H1 (cell line): ENCODE results near the gene STRIP2. TPM values are rescaled to one million over a fixed set of nuclear protein-coding genes. Genes with fewer than 3 reads are reported as not detected.
"Not testable (repeated sequence)": the region's sequence is repeated elsewhere in the genome, so short reads cannot be mapped to it uniquely, and the experiment has no call there.

Experiments used
- CTCF ChIA-PET: fragments of 300-600 bp; sonication (Branson Sonifier 250); formaldehyde crosslinking; loops from one replicate; lab custom pipeline; 2021; ENCODE audit not compliant: partially characterized antibody; lab: Charles Lee
- POLR2A ChIA-PET: fragments of 300-600 bp; sonication (Branson Sonifier 250); formaldehyde crosslinking; loops from one replicate; lab custom pipeline; 2021; ENCODE audit warnings: inconsistent platforms; ENCODE audit not compliant: partially characterized antibody; lab: Charles Lee
- DNase-seq, 2 experiments: peaks; one replicate each; pipeline versions ENCODE4 v3.0.0 to v3.0.0-alpha.2; 2010 to 2022; ENCODE audit warnings: low spot score in 2 of 2, low read depth in 1 of 2, mixed read lengths in 1 of 2
- FAIRE-seq: peaks from 2 replicates; lab custom pipeline; 2011; peaks lifted over from hg19 to GRCh38; lab: Jason Lieb, UNC
- H2AFZ ChIP-seq: 2 replicates; pipeline ENCODE4 v1.8.1; 2012; ENCODE audit warnings: low read length, inconsistent platforms
- H2AK5ac ChIP-seq: 2 replicates; pipeline ENCODE4 v1.6.1; 2013; ENCODE audit warnings: low read depth, low read length
- H2BK120ac ChIP-seq: replicated peaks from 2 replicates; pipeline ENCODE3; 2013; ENCODE audit warnings: low read depth, low read length, inconsistent platforms
- H2BK12ac ChIP-seq: 2 replicates; pipeline ENCODE4 v1.6.1; 2013; ENCODE audit warnings: low read depth, low read length
- H2BK15ac ChIP-seq: 2 replicates; pipeline ENCODE4 v1.6.1; 2013; ENCODE audit warnings: low read length
- H2BK20ac ChIP-seq: 2 replicates; pipeline ENCODE4 v1.6.1; 2013; ENCODE audit warnings: low read length
- H2BK5ac ChIP-seq: 2 replicates; pipeline ENCODE4 v1.6.1; 2013; ENCODE audit warnings: low read depth, low read length
- H3K14ac ChIP-seq: 2 replicates; pipeline ENCODE4 v1.6.1; 2013; ENCODE audit warnings: inconsistent platforms; ENCODE audit not compliant: insufficient read length
- H3K18ac ChIP-seq: 2 replicates; pipeline ENCODE4 v1.6.1; 2013; ENCODE audit warnings: low read length; ENCODE audit errors: extremely low read depth
- H3K23ac ChIP-seq: 2 replicates; pipeline ENCODE4 v1.6.1; 2013; ENCODE audit warnings: inconsistent platforms; ENCODE audit not compliant: insufficient read length
- H3K23me2 ChIP-seq: 2 replicates; pipeline ENCODE4 v1.6.1; 2013; ENCODE audit warnings: low read depth, low read length
- H3K27ac ChIP-seq: 2 replicates; pipeline ENCODE4 v1.6.1; 2011; ENCODE audit warnings: low read depth, low read length, inconsistent platforms
- H3K27me3 ChIP-seq, 4 experiments: replicated peaks in 1 of 4; 1 replicate in 1 of 4; 2 replicates in 3 of 4; pipeline versions ENCODE4 v1.6.1 to v1.8.1; 2011 to 2013; ENCODE audit warnings: low read length in 3 of 4, mild to moderate bottlenecking in 3 of 4, inconsistent platforms in 2 of 4, mixed read lengths in 2 of 4, moderate library complexity in 1 of 4; ENCODE audit not compliant: control insufficient read depth in 3 of 4, insufficient read depth in 3 of 4; ENCODE audit errors: extremely low read depth in 1 of 4
- H3K36me3 ChIP-seq, 4 experiments: 2 replicates each; pipeline versions ENCODE4 v1.6.1 to v1.8.1; 2011 to 2013; ENCODE audit warnings: mild to moderate bottlenecking in 4 of 4, low read length in 3 of 4, moderate library complexity in 2 of 4, control low read depth in 1 of 4, inconsistent platforms in 1 of 4; ENCODE audit not compliant: insufficient read depth in 4 of 4, control insufficient read depth in 2 of 4
- H3K4ac ChIP-seq: replicated peaks from 2 replicates; pipeline ENCODE3; 2013; ENCODE audit warnings: low read length, low read depth, mixed read lengths, inconsistent platforms; ENCODE audit not compliant: insufficient read length
- H3K4me1 ChIP-seq, 4 experiments: replicated peaks in 1 of 4; 1 replicate in 1 of 4; 2 replicates in 3 of 4; pipeline versions ENCODE4 v1.6.1 to v1.8.1; 2011 to 2013; ENCODE audit warnings: low read length in 3 of 4, inconsistent platforms in 2 of 4, mixed read lengths in 1 of 4; ENCODE audit not compliant: insufficient read depth in 4 of 4, control insufficient read depth in 3 of 4
- H3K4me2 ChIP-seq, 2 experiments: 2 replicates each; pipeline versions ENCODE4 v1.6.1 to v1.8.1; 2011 to 2013; ENCODE audit warnings: low read depth in 2 of 2, low read length in 2 of 2, control low read depth in 1 of 2, inconsistent platforms in 1 of 2, mild to moderate bottlenecking in 1 of 2; ENCODE audit not compliant: insufficient read depth in 1 of 2
- H3K4me3 ChIP-seq, 4 experiments: fragments of 200-600, 300-600 bp in 1 of 4; sonication (generic), shearing (Covaris generic), sonication (Bioruptor Twin) in 1 of 4; 2 replicates each; pipeline versions ENCODE4 v1.5.1 to v1.8.1; 2011 to 2016; ENCODE audit warnings: low read length in 4 of 4, low read depth in 3 of 4, control low read depth in 2 of 4, inconsistent platforms in 2 of 4, mild to moderate bottlenecking in 2 of 4, mixed read lengths in 1 of 4, moderate library complexity in 1 of 4; ENCODE audit not compliant: insufficient read depth in 2 of 4; ENCODE audit errors: extremely low read depth in 1 of 4
- H3K56ac ChIP-seq: replicated peaks from 2 replicates; pipeline ENCODE3; 2013; ENCODE audit warnings: low read depth, mild to moderate bottlenecking, mixed read lengths, low read length, inconsistent platforms; ENCODE audit not compliant: insufficient read length
- H3K79me1 ChIP-seq: 2 replicates; pipeline ENCODE4 v1.6.1; 2013; ENCODE audit warnings: low read depth, low read length, control low read depth
- H3K79me2 ChIP-seq, 2 experiments: 2 replicates each; pipeline versions ENCODE4 v1.6.1 to v1.8.1; 2012 to 2013; ENCODE audit warnings: low read length in 2 of 2, mild to moderate bottlenecking in 2 of 2, inconsistent platforms in 1 of 2; ENCODE audit not compliant: insufficient read depth in 2 of 2, control insufficient read depth in 1 of 2
- H3K9ac ChIP-seq, 4 experiments: replicated peaks in 1 of 4; 1 replicate in 1 of 4; 2 replicates in 3 of 4; pipeline versions ENCODE4 v1.6.1 to v1.8.1; 2011 to 2013; ENCODE audit warnings: low read depth in 3 of 4, low read length in 3 of 4, control low read depth in 2 of 4, mild to moderate bottlenecking in 2 of 4, moderate library complexity in 2 of 4, inconsistent platforms in 1 of 4; ENCODE audit errors: extremely low read depth in 1 of 4
- H3K9me3 ChIP-seq, 2 experiments: 2 replicates each; pipeline versions ENCODE4 v1.6.1 to v1.8.1; 2012 to 2013; ENCODE audit warnings: mild to moderate bottlenecking in 2 of 2, moderate library complexity in 2 of 2, control low read depth in 1 of 2, inconsistent platforms in 1 of 2, low read depth in 1 of 2, low read length in 1 of 2, mixed read lengths in 1 of 2; ENCODE audit not compliant: insufficient read depth in 2 of 2
- H4K20me1 ChIP-seq, 2 experiments: replicated peaks in 1 of 2; 2 replicates each; pipeline versions ENCODE3 to v1.8.1; 2011 to 2013; ENCODE audit warnings: inconsistent platforms in 2 of 2, low read length in 2 of 2, mild to moderate bottlenecking in 1 of 2; ENCODE audit not compliant: insufficient read depth in 2 of 2, control insufficient read depth in 1 of 2
- H4K5ac ChIP-seq: 2 replicates; pipeline ENCODE4 v1.6.1; 2013; ENCODE audit warnings: low read length, low read depth, mixed read lengths, inconsistent platforms; ENCODE audit not compliant: insufficient read length
- H4K8ac ChIP-seq: 2 replicates; pipeline ENCODE4 v1.8.0; 2013; ENCODE audit warnings: mild to moderate bottlenecking, moderate library complexity, low read length, inconsistent platforms; ENCODE audit not compliant: insufficient read depth; ENCODE audit errors: extremely low read depth
- H4K91ac ChIP-seq: replicated peaks from 2 replicates; pipeline ENCODE3; 2013; ENCODE audit warnings: low read length, mixed read lengths, inconsistent platforms; ENCODE audit not compliant: insufficient read length
- CTCF ChIP-seq, 3 experiments: IDR thresholded peaks; 1 replicate in 2 of 3; 2 replicates in 1 of 3; pipeline versions ENCODE4 v1.5.1 to v1.6.1; 2011; ENCODE audit warnings: low read length in 3 of 3, mild to moderate bottlenecking in 3 of 3, inconsistent platforms in 2 of 3, low read depth in 1 of 3, moderate library complexity in 1 of 3; ENCODE audit not compliant: insufficient read depth in 1 of 3; ENCODE audit errors: control extremely low read depth in 1 of 3
- EP300 ChIP-seq, 2 experiments: IDR thresholded peaks; 1 replicate in 1 of 2; 2 replicates in 1 of 2; pipeline ENCODE4 v1.6.1; 2011 to 2012; ENCODE audit warnings: low read depth in 2 of 2, low read length in 2 of 2, mild to moderate bottlenecking in 2 of 2, borderline replicate concordance in 1 of 2, inconsistent platforms in 1 of 2, moderate library complexity in 1 of 2
- GABPA ChIP-seq: IDR thresholded peaks from 2 replicates; pipeline ENCODE4 v1.6.1; 2011; ENCODE audit warnings: mild to moderate bottlenecking, low read length, moderate library complexity, borderline replicate concordance; ENCODE audit not compliant: insufficient read depth
- HDAC2 ChIP-seq, 2 experiments: fragments of 300-600 bp in 1 of 2; sonication (generic) in 1 of 2; IDR thresholded peaks; 2 replicates each; pipeline ENCODE4 v1.6.1; 2011 to 2012; ENCODE audit warnings: low read depth in 2 of 2, low read length in 2 of 2, mild to moderate bottlenecking in 2 of 2, moderate library complexity in 2 of 2, borderline replicate concordance in 1 of 2, inconsistent platforms in 1 of 2
- KDM1A ChIP-seq: fragments of 200-600, 300-600 bp; sonication (generic); IDR thresholded peaks from 2 replicates; pipeline ENCODE4 v1.7.1; 2016; ENCODE audit warnings: mild to moderate bottlenecking, low read length, borderline replicate concordance
- SP4 ChIP-seq: IDR thresholded peaks from 2 replicates; pipeline ENCODE4 v1.6.1; 2012; ENCODE audit warnings: low read length, inconsistent platforms
- TAF1 ChIP-seq: IDR thresholded peaks from 2 replicates; pipeline ENCODE4 v1.6.1; 2011; ENCODE audit warnings: mild to moderate bottlenecking, low read depth, low read length
- TEAD4 ChIP-seq: IDR thresholded peaks from 2 replicates; pipeline ENCODE4 v1.6.1; 2012; ENCODE audit warnings: low read depth, low read length, inconsistent platforms, mixed read lengths
- WGBS, 2 experiments: shearing (Covaris generic) in 1 of 2; methylation state at CpG; one replicate each; pipeline versions ENCODE4 v1.1.6 to v1.1.7; 2013 to 2015; ENCODE audit warnings: low lambda C conversion rate in 2 of 2, mixed read lengths in 2 of 2, inconsistent platforms in 1 of 2, low coverage in 1 of 2, missing lambda C conversion rate in 1 of 2; ENCODE audit not compliant: insufficient replicate concordance in 2 of 2, insufficient coverage in 1 of 2, insufficient read length in 1 of 2; ENCODE audit errors: extremely low coverage in 1 of 2, missing lambda C conversion rate in 1 of 2; 5-methylcytosine and 5-hydroxymethylcytosine counted together
- polyA plus RNA-seq, 7 experiments: library from polyadenylated mRNA; depleted of rRNA in 3 of 7; stranded (reverse) in 5 of 7; unstranded in 2 of 7; fragments of >200 nt in 5 of 7; fragments of 200-250 nt in 2 of 7; gene quantifications; 1 replicate in 5 of 7; 2 replicates in 1 of 7; 4 replicates in 1 of 7; pipeline versions ENCODE4 v1.2.1 to v1.2.3, GENCODE V29; 2011 to 2013; ENCODE audit warnings: missing spikeins in 2 of 7, mixed read lengths in 2 of 7
- total RNA-seq: library from RNA; stranded (reverse); fragmentation: NEBNext Ultra II Directional; extraction: Animal tissue kit (Norgen Biotek cat#: 25700); gene quantifications from 2 replicates; pipeline ENCODE4 v1.2.1, GENCODE V29; 2021

The STRIP2 gene
- total and polyA plus RNA-seq, 2 of the 8 experiments (the other 6 are each of a cell fraction or from before 2014, with no cell fraction given) = 5.3 to 8.2 TPM

DNA sequence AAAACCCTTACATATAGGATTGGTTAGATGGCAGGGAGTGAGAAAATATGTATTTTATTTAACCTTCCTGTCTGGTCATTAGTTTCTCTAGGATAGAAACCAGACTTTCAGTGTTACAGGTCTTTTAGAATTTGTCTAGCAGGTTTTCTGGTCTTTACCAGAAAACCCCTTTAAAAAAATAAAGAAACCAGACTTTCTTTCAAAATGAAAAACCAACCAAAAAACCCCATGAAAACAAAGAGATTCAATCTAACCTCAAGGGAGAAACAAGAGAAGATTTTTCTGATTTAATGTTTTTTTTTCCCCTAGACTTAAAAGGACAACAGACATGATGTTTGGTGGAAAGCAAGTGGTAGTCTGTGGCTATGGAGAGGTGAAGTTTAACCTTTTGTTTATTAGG, 28.7 kb upstream of the STRIP2 start (continued):
- no peak for TF ChIP-seq CTCF (IDR thresholded peaks at IDR 0.05; ENCODE audit: control extremely low read depth in 1 of 3, insufficient read depth in 1 of 3, low read depth in 1 of 3, low read length in 3 of 3)
- no peak for TF ChIP-seq HDAC2 (IDR thresholded peaks at IDR 0.05; ENCODE audit: borderline replicate concordance in 1 of 2, low read depth in 2 of 2, low read length in 2 of 2)
- TF ChIP-seq GABPA = no peak
- no peak for TF ChIP-seq TAF1
- TF ChIP-seq TEAD4 = no peak
- no peak for TF ChIP-seq SP4
- TF ChIP-seq EP300 (IDR thresholded peaks at IDR 0.05; ENCODE audit: borderline replicate concordance in 1 of 2, low read depth in 2 of 2, low read length in 2 of 2) = no peak
- no peak for TF ChIP-seq KDM1A

DNA sequence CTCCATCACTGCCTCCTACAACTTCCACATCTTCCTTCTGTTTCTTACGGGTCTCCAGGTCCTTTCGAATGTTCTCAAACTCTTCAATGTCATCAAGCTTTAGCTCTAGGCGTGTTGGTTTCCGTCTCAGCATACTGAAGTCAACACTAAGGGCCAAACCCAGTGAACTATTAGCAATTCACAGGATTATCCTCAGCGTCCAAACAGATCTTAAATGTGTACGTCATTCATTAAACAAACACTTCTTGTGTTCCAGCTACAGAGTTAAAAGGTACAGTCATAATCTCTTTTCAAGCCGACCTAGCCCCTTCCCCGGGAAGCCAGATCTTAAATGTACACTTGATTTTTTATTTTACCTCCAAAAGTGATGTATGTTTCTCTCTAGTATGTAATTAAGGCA, 24.0 kb upstream of the STRIP2 start:
- H4K8ac ChIP-seq, H3K18ac ChIP-seq, H2BK12ac ChIP-seq, H3K27me3 ChIP-seq, H3K9me3 ChIP-seq, DNase-seq, H3K56ac ChIP-seq, H4K5ac ChIP-seq, H3K14ac ChIP-seq, H3K4me1 ChIP-seq, H4K91ac ChIP-seq, H2AFZ ChIP-seq, H2AK5ac ChIP-seq, H3K4me3 ChIP-seq, H4K20me1 ChIP-seq, H3K79me2 ChIP-seq, H3K9ac ChIP-seq, H2BK5ac ChIP-seq, H3K4me2 ChIP-seq, H3K23me2 ChIP-seq, H3K79me1 ChIP-seq, H3K23ac ChIP-seq, FAIRE-seq, H3K4ac ChIP-seq, H2BK120ac ChIP-seq, H2BK15ac ChIP-seq, H3K27ac ChIP-seq, H2BK20ac ChIP-seq: not testable (repeated sequence)
- 92% methylated on average over 8 of the region's 8 CpGs; no CpG with 5 or more reads in 1 of the 2 experiments for WGBS, 2 experiments
- peaks cover 0 to 13% (median 3%) of the 10 kb centered on the region in 4 experiments; a peak in 4 of 8 replicates for H3K36me3 ChIP-seq
- CTCF ChIA-PET = interaction anchor here (0.9 kb wide), 1 partner anchor 33 kb away, joined by 3 read pairs; no protein-coding TSS in a partner anchor
- POLR2A ChIA-PET = interaction anchor here (0.6 kb wide), 1 partner anchor 644 kb away, joined by 3 read pairs; no protein-coding TSS in a partner anchor
